Nephron (organoid): ENCODE data around the gene PTGIS.

Experiments
- H3K27ac Mint-ChIP-seq, 3 experiments: 2 replicates each; pipeline ENCODE4 v1.8.0; 2020; ENCODE audit warnings: mixed read lengths in 3 of 3, mild to moderate bottlenecking in 2 of 3, moderate library complexity in 1 of 3
- H3K27me3 Mint-ChIP-seq: 2 replicates; pipeline ENCODE4 v1.8.0; 2021; ENCODE audit warnings: low read depth, mild to moderate bottlenecking, moderate library complexity, mixed read lengths
- H3K36me3 Mint-ChIP-seq: 2 replicates; pipeline ENCODE4 v1.8.0; 2020; ENCODE audit warnings: low read depth, mixed read lengths
- H3K4me1 Mint-ChIP-seq: 2 replicates; pipeline ENCODE4 v1.8.0; 2020; ENCODE audit warnings: mixed read lengths
- H3K4me3 Mint-ChIP-seq, 3 experiments: 2 replicates each; pipeline ENCODE4 v1.8.0; 2020; ENCODE audit warnings: mild to moderate bottlenecking in 3 of 3, mixed read lengths in 3 of 3, moderate library complexity in 2 of 3
- H3K9me3 Mint-ChIP-seq: 2 replicates; pipeline ENCODE4 v1.8.0; 2020; ENCODE audit warnings: mixed read lengths
- TF ChIP-seq, protein P1 (sequence below), 3 experiments: fragments of 200-600 bp; sonication (generic); IDR thresholded peaks; one replicate each; pipeline ENCODE4 v1.5.0; 2021; ENCODE audit warnings: antibody characterized with exemption in 3 of 3; ENCODE audit not compliant: unreplicated experiment in 3 of 3

Gene PTGIS

GRCh38 chr20:49563015-49563980 is 4.6 kb downstream of the PTGIS start:
- H3K4me3 Mint-ChIP-seq = peak overlapping the region; percentile 53 to 61 (median 60)

DNA sequence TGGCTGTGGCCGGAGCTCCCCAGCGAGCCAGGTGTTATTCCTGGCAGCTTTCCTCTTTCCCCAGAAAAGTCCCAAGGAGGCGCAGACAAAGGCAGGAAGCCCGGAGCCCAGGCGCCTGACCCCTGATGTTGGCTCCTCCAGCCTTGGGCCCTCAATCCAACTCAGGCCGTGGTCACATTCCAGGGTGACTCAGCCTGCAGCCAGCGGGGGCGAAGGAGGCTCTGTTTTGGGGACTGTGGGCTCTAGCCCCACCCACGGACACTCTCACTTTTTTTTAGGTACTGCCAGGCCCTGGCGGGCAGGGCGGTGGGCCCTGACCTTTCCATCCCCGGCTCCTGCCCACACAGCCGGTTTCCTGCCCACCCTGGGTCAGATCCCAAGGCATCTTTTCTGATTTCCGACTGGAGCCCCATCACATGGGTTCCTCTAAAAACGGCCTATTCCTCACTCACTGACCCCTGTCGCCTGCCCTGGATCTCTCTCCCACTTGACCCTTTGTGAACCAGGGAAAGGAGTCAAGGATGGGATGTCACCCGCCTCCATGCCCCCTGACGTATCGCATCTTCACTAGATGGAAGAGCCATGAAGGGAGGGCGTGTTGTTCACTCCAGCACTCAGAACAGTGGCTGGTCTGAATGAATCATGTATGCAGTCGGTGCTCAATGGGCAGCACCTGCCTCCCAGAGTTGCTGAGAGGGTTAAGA is 5.5 kb downstream of the PTGIS start:
- Mint-ChIP-seq H3K36me3 (peaks cover 35% of the 10 kb centered on the region), H3K27me3 (no peaks in the 10 kb centered on the region), H3K9me3 (peaks cover 2% of the 10 kb centered on the region), H3K27ac (peak overlapping the region; percentile 74 to 89 (median 82)), H3K4me1 (peaks cover 42% of the 10 kb centered on the region), H3K4me3 (peak overlapping the region; percentile 34 to 60 (median 46))
- TF ChIP-seq, protein P1, sequence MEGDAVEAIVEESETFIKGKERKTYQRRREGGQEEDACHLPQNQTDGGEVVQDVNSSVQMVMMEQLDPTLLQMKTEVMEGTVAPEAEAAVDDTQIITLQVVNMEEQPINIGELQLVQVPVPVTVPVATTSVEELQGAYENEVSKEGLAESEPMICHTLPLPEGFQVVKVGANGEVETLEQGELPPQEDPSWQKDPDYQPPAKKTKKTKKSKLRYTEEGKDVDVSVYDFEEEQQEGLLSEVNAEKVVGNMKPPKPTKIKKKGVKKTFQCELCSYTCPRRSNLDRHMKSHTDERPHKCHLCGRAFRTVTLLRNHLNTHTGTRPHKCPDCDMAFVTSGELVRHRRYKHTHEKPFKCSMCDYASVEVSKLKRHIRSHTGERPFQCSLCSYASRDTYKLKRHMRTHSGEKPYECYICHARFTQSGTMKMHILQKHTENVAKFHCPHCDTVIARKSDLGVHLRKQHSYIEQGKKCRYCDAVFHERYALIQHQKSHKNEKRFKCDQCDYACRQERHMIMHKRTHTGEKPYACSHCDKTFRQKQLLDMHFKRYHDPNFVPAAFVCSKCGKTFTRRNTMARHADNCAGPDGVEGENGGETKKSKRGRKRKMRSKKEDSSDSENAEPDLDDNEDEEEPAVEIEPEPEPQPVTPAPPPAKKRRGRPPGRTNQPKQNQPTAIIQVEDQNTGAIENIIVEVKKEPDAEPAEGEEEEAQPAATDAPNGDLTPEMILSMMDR (IDR thresholded peaks at IDR 0.05; ENCODE audit: unreplicated experiment in 3 of 3) = no peak

More at GRCh38 chr20:49563015-49563980, 4.6 kb downstream of the PTGIS start:
- H3K4me1 Mint-ChIP-seq = peaks cover 38% of the 10 kb centered on the region
- no peaks in the 10 kb centered on the region for H3K27me3 Mint-ChIP-seq
- peaks cover 28% of the 10 kb centered on the region for H3K36me3 Mint-ChIP-seq
- TF ChIP-seq, protein P1 (IDR thresholded peaks at IDR 0.05; ENCODE audit: unreplicated experiment in 3 of 3) = no peak
- peaks cover 2% of the 10 kb centered on the region for H3K9me3 Mint-ChIP-seq
- H3K27ac Mint-ChIP-seq = peak overlapping the region; percentile 82 to 89 (median 87)

DNA sequence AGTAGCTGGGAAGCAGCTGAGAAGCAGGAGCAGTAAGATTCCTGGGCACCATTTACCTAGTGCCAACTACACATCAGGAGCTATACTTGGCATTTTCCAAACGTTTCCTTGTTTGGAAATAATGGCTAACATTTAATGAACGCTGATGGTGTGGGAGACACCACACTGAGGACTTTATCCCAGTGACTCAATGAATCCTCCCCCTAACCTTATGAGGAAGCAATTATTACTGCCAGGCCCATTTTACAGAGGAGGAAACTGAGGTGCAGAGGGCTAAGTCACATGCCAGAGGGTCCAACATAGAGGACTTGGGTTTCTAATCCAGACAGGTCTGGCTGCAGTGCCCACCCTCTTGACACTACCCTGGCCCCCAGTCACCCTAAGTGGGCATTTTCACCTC is 6.1 kb downstream of the PTGIS start:
- Mint-ChIP-seq H3K27me3 (no peaks in the 10 kb centered on the region), H3K36me3 (peaks cover 40% of the 10 kb centered on the region), H3K4me1 (peaks cover 48% of the 10 kb centered on the region), H3K27ac (peak overlapping the region in 2 of 3 experiments; percentile 74 to 89), H3K9me3 (peaks cover 5% of the 10 kb centered on the region), H3K4me3 (no peak overlapping the region)
- TF ChIP-seq, protein P1 (IDR thresholded peaks at IDR 0.05; ENCODE audit: unreplicated experiment in 3 of 3) = no peak

DNA sequence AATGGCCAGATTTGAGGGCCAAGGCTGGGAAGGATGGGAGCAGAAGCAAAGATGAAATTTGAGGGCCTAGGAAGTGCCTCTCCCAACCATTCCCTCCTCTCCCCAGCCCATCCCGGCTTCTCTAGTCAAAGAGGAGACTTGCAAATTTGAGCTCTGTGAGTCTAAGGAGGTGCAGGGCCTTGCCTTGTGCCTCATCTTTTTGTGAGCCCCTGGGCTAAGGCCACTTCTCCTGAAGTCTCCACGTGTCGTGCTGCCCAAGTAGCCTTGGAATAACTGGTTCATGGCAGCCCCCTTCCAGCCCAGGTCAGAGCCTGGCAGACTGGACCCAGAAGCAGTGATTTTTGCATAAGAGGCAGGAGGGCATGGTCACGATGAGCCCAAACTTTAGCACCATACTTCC is 6.7 kb downstream of the PTGIS start:
- Mint-ChIP-seq H3K36me3 (peaks cover 45% of the 10 kb centered on the region), H3K4me1 (peaks cover 44% of the 10 kb centered on the region), H3K27me3 (no peaks in the 10 kb centered on the region), H3K9me3 (peaks cover 7% of the 10 kb centered on the region), H3K27ac (peak overlapping the region in 2 of 3 experiments; percentile 74 to 89), H3K4me3 (no peak overlapping the region)
- TF ChIP-seq, protein P1 (IDR thresholded peaks at IDR 0.05; ENCODE audit: unreplicated experiment in 3 of 3) = no peak

GRCh38 chr20:49560646-49561045 is 7.3 kb downstream of the PTGIS start:
- Mint-ChIP-seq H3K36me3 (peaks cover 51% of the 10 kb centered on the region), H3K9me3 (peaks cover 12% of the 10 kb centered on the region), H3K4me1 (peaks cover 40% of the 10 kb centered on the region), H3K27me3 (no peaks in the 10 kb centered on the region), H3K27ac (peak overlapping the region in 1 of 3 experiments; percentile 81), H3K4me3 (peak overlapping the region in 1 of 3 experiments; percentile 15)
- TF ChIP-seq, protein P1 (IDR thresholded peaks at IDR 0.05; ENCODE audit: unreplicated experiment in 3 of 3) = no peak
